ENCODE measurements around the gene TMEM151B. TPM values are rescaled to one million over a fixed set of nuclear protein-coding genes. Genes with fewer than 3 reads are reported as not detected.

The TMEM151B gene
- total and polyA plus RNA-seq, 2 of the 13 experiments (the other 11 are each of a cell fraction or from before 2014, with no cell fraction given): not detected

DNA sequence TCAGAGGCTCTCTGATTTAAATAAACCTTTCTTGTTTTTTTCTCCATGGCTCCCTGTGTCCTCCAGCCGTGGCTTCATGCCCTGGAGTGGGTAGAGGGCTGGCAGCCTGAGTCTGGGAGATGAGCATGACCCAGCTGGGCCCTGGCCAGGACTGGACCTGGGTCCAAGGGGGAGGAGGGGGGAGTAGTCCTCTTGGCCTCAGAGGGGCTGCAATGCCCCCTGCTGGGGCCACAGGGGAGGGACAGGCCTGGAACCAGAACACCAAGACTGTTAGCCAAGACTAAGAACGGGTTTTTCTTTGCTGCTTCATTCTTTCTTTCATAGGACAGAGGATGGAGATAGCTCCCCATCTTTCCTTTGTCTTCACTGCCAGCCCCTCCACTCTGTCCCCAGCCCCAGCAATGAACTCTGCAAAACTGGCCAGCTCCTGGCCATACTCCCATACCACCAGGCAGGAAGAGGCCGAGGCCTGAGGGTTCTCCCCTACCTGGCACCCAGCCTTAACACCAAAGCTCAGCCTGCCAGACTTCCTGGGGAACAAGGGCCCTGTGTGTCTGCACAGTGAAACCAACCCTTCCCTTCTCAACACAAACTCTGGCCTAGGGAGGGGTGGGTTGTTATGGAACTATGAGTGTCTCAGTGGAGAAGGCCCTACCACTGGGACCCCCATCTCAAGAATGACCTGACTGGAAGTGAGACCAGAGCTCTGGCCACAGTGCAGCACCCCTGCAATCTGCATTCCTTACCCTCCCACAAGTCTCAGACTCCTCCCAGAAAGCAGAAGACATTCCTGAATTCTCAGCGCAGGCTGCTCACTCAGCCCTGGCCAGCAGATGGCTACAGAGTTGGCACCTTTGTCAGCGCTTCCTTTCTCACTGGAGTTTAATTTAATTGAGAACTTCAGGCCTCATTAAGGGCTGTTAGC is 35.9 kb upstream of the TMEM151B start (continued):
- TF ChIP-seq, protein P1, sequence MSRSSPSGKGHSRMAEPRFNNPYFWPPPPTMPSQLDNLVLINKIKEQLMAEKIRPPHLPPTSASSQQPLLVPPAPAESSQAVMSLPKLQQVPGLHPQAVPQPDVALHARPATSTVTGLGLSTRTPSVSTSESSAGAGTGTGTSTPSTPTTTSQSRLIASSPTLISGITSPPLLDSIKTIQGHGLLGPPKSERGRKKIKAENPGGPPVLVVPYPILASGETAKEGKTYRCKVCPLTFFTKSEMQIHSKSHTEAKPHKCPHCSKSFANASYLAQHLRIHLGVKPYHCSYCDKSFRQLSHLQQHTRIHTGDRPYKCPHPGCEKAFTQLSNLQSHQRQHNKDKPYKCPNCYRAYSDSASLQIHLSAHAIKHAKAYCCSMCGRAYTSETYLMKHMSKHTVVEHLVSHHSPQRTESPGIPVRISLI (CRISPR knock-in tag; IDR thresholded peaks at IDR 0.05; ENCODE audit: borderline replicate concordance): no peak
- TF ChIP-seq, protein P2, sequence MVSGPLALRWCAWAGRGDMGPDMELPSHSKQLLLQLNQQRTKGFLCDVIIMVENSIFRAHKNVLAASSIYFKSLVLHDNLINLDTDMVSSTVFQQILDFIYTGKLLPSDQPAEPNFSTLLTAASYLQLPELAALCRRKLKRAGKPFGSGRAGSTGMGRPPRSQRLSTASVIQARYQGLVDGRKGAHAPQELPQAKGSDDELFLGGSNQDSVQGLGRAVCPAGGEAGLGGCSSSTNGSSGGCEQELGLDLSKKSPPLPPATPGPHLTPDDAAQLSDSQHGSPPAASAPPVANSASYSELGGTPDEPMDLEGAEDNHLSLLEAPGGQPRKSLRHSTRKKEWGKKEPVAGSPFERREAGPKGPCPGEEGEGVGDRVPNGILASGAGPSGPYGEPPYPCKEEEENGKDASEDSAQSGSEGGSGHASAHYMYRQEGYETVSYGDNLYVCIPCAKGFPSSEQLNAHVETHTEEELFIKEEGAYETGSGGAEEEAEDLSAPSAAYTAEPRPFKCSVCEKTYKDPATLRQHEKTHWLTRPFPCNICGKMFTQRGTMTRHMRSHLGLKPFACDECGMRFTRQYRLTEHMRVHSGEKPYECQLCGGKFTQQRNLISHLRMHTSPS (CRISPR knock-in tag; IDR thresholded peaks at IDR 0.05; ENCODE audit: low read depth): peak; percentile 78; the same call in 1 of the 2 replicates
- TF ChIP-seq ATF7-NPFF (CRISPR knock-in tag; IDR thresholded peaks at IDR 0.05; ENCODE audit: low read depth) (peak; percentile 72; the same call in 1 of the 2 replicates), ZNF253 (CRISPR knock-in tag; IDR thresholded peaks at IDR 0.05; ENCODE audit: borderline replicate concordance) (no peak), MIER3 (CRISPR knock-in tag; IDR thresholded peaks at IDR 0.05; ENCODE audit: borderline replicate concordance) (peak; percentile 81; the same call in 1 of the 2 replicates), PHF5A (CRISPR knock-in tag; IDR thresholded peaks at IDR 0.05; ENCODE audit: low read depth, unreplicated experiment) (peak; percentile 68), ZNF788 (CRISPR knock-in tag; IDR thresholded peaks at IDR 0.05; ENCODE audit: borderline replicate concordance) (peak; percentile 71; the same call in 1 of the 2 replicates), ZNF331 (CRISPR knock-in tag; IDR thresholded peaks at IDR 0.05) (peak; percentile 59; the same call in 1 of the 2 replicates), EHMT2 (IDR thresholded peaks at IDR 0.05; ENCODE audit: borderline replicate concordance, low read depth, low read length) (no peak), TSC22D2 (CRISPR knock-in tag; IDR thresholded peaks at IDR 0.05; ENCODE audit: borderline replicate concordance) (no peak), CREM (IDR thresholded peaks at IDR 0.05) (no peak), CREM (CRISPR knock-in tag; IDR thresholded peaks at IDR 0.05) (no peak), FOXO1 (CRISPR knock-in tag; IDR thresholded peaks at IDR 0.05) (peak; percentile 41; the same call in 1 of the 2 replicates), FOXA1 (IDR thresholded peaks at IDR 0.05) (no peak), FOXA1 (CRISPR knock-in tag; IDR thresholded peaks at IDR 0.05) (no peak), ISX (CRISPR knock-in tag; conservative IDR thresholded peaks at IDR 0.05) (no peak)
- TF ChIP-seq, protein P3, sequence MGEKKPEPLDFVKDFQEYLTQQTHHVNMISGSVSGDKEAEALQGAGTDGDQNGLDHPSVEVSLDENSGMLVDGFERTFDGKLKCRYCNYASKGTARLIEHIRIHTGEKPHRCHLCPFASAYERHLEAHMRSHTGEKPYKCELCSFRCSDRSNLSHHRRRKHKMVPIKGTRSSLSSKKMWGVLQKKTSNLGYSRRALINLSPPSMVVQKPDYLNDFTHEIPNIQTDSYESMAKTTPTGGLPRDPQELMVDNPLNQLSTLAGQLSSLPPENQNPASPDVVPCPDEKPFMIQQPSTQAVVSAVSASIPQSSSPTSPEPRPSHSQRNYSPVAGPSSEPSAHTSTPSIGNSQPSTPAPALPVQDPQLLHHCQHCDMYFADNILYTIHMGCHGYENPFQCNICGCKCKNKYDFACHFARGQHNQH (CRISPR knock-in tag; IDR thresholded peaks at IDR 0.05): peak; percentile 68; the same call in 1 of the 2 replicates
- TF ChIP-seq, protein P4, sequence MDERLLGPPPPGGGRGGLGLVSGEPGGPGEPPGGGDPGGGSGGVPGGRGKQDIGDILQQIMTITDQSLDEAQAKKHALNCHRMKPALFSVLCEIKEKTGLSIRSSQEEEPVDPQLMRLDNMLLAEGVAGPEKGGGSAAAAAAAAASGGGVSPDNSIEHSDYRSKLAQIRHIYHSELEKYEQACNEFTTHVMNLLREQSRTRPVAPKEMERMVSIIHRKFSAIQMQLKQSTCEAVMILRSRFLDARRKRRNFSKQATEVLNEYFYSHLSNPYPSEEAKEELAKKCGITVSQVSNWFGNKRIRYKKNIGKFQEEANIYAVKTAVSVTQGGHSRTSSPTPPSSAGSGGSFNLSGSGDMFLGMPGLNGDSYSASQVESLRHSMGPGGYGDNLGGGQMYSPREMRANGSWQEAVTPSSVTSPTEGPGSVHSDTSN (CRISPR knock-in tag; IDR thresholded peaks at IDR 0.05): no peak
- TF ChIP-seq, protein P5, sequence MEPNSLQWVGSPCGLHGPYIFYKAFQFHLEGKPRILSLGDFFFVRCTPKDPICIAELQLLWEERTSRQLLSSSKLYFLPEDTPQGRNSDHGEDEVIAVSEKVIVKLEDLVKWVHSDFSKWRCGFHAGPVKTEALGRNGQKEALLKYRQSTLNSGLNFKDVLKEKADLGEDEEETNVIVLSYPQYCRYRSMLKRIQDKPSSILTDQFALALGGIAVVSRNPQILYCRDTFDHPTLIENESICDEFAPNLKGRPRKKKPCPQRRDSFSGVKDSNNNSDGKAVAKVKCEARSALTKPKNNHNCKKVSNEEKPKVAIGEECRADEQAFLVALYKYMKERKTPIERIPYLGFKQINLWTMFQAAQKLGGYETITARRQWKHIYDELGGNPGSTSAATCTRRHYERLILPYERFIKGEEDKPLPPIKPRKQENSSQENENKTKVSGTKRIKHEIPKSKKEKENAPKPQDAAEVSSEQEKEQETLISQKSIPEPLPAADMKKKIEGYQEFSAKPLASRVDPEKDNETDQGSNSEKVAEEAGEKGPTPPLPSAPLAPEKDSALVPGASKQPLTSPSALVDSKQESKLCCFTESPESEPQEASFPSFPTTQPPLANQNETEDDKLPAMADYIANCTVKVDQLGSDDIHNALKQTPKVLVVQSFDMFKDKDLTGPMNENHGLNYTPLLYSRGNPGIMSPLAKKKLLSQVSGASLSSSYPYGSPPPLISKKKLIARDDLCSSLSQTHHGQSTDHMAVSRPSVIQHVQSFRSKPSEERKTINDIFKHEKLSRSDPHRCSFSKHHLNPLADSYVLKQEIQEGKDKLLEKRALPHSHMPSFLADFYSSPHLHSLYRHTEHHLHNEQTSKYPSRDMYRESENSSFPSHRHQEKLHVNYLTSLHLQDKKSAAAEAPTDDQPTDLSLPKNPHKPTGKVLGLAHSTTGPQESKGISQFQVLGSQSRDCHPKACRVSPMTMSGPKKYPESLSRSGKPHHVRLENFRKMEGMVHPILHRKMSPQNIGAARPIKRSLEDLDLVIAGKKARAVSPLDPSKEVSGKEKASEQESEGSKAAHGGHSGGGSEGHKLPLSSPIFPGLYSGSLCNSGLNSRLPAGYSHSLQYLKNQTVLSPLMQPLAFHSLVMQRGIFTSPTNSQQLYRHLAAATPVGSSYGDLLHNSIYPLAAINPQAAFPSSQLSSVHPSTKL (CRISPR knock-in tag; IDR thresholded peaks at IDR 0.05): peak; percentile 52; the same call in 1 of the 2 replicates
- TF ChIP-seq, protein P6, sequence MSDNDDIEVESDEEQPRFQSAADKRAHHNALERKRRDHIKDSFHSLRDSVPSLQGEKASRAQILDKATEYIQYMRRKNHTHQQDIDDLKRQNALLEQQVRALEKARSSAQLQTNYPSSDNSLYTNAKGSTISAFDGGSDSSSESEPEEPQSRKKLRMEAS (IDR thresholded peaks at IDR 0.05): peak; percentile 19; the same call in 1 of the 2 replicates

Measured in HepG2 (cell line).